OCI-LY3 (cell line): Measurements from ENCODE around the gene HES2.

Experiments
- EZH2phosphoT487 ChIP-seq: fragments of 200-600 bp; shearing (Covaris generic); IDR thresholded peaks from 2 replicates; pipeline ENCODE4 v1.6.1; 2018; ENCODE audit warnings: antibody characterized with exemption, mixed run types, low read depth
- TF ChIP-seq, protein P1 (sequence below): fragments of 200-600, 300-600 bp; sonication (generic); IDR thresholded peaks from 2 replicates; pipeline ENCODE4 v1.5.1; 2014; ENCODE audit warnings: antibody characterized with exemption, low read length, low read depth

DNA sequence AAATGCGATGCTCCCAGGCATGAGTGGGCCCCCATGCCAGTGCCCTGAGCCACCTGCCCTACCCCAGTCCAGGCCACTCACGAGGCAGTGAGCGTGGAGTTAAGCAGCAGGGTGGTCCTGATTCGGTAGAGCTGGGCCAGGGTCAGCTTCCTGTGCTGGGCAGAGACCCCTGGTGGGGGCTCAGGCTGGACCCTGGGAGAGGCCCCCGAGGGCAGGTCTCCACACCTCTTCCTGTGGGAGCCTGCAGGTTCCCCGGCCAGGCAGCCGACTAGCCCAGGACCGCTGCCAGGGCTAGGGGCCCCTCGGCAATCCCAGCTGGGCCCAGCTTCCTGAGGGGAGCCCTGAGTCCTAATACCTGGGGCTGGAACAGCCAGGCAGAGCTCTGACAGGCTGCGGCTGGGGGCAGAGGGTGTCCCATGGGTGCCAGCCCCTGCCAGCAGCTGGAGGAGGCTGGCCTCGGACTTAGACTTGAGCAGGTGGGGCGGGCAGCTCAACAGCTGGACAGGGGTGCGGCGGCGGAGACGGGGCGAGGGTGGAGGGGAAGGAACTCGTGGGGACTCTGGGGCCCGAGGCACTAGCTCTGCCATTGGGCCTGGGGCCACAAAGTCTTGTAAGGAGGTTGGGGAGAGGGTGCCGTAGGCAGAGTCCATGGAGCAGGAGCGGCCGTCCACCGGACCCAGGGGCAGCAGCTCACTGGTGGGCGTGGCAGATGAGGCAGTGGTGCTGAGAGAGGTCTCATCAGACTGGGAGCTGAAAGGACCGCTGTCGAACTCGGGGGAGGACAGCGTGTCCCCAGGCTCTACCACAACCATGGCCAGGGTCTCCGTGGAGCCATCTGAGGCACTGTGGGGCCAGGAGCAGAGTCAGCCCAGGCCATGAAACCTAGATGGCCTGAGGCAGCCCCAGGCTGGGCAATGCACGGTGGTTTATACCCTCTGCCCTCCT is 48.3 kb upstream of the HES2 start:
- TF ChIP-seq, protein P1, sequence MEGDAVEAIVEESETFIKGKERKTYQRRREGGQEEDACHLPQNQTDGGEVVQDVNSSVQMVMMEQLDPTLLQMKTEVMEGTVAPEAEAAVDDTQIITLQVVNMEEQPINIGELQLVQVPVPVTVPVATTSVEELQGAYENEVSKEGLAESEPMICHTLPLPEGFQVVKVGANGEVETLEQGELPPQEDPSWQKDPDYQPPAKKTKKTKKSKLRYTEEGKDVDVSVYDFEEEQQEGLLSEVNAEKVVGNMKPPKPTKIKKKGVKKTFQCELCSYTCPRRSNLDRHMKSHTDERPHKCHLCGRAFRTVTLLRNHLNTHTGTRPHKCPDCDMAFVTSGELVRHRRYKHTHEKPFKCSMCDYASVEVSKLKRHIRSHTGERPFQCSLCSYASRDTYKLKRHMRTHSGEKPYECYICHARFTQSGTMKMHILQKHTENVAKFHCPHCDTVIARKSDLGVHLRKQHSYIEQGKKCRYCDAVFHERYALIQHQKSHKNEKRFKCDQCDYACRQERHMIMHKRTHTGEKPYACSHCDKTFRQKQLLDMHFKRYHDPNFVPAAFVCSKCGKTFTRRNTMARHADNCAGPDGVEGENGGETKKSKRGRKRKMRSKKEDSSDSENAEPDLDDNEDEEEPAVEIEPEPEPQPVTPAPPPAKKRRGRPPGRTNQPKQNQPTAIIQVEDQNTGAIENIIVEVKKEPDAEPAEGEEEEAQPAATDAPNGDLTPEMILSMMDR: no peak
- no peak for TF ChIP-seq EZH2phosphoT487
